Suprapubic skin (tissue), 4 donors: ENCODE data around the gene NDUFA13. TPM values are rescaled to one million over a fixed set of nuclear protein-coding genes. Genes with fewer than 3 reads are reported as not detected.

Experiments
- DNase-seq, 2 donors: peaks; one replicate each; pipeline ENCODE4 v3.0.0-alpha.2; 2019; ENCODE audit warnings: low spot score in 2 of 2
- H3K27ac ChIP-seq: fragments of 200-600 bp; sonication (generic); one replicate; pipeline ENCODE4 v1.5.1; 2019
- H3K27me3 ChIP-seq: fragments of 200-600 bp; sonication (generic); one replicate; pipeline ENCODE4 v1.5.1; 2019
- H3K36me3 ChIP-seq: fragments of 200-600 bp; sonication (generic); one replicate; pipeline ENCODE4 v1.5.1; 2019
- H3K4me1 ChIP-seq: fragments of 200-600 bp; sonication (generic); one replicate; pipeline ENCODE4 v1.5.1; 2019
- H3K4me3 ChIP-seq: fragments of 200-600 bp; sonication (generic); one replicate; pipeline ENCODE4 v1.5.1; 2019; ENCODE audit warnings: mild to moderate bottlenecking
- H3K9me3 ChIP-seq: fragments of 200-600 bp; sonication (generic); one replicate; pipeline ENCODE4 v1.5.1; 2019
- CTCF ChIP-seq, 2 donors: fragments of 200-600 bp in 1 of 2; fragments of 450-650 bp in 1 of 2; sonication (generic) in 1 of 2; IDR thresholded peaks; one replicate each; pipeline ENCODE4 v1.5.1; 2016 to 2019; ENCODE audit warnings: antibody characterized with exemption in 2 of 2, mild to moderate bottlenecking in 1 of 2, moderate library complexity in 1 of 2
- EP300 ChIP-seq: sonication (generic); formaldehyde crosslinking; IDR thresholded peaks from one replicate; pipeline ENCODE4 v1.6.1; 2017; ENCODE audit warnings: antibody characterized with exemption
- POLR2A ChIP-seq, 2 donors: fragments of 450-650 bp; IDR thresholded peaks; one replicate each; pipeline ENCODE4 v1.6.1; 2017; ENCODE audit warnings: antibody characterized with exemption in 2 of 2, mild to moderate bottlenecking in 2 of 2, moderate library complexity in 2 of 2
- POLR2AphosphoS5 ChIP-seq, 3 donors: sonication (generic); formaldehyde crosslinking; IDR thresholded peaks; one replicate each; pipeline ENCODE4 v1.6.1; 2017; ENCODE audit warnings: antibody characterized with exemption in 3 of 3
- WGBS: methylation state at CpG from one replicate; pipeline ENCODE4 v1.1.5; 2018; 5-methylcytosine and 5-hydroxymethylcytosine counted together
- total RNA-seq, 4 donors: library from RNA; depleted of rRNA; stranded (reverse); fragments of >200 nt; gene quantifications; one replicate each; pipeline ENCODE4 v1.1.0, GENCODE V29; 2016

Gene NDUFA13
- total RNA-seq, 4 donors from 2014 or later: 94.4 to 160 (median 109) TPM

- no peaks in the 10 kb centered on the region for H3K4me1 ChIP-seq
- H3K36me3 ChIP-seq: no peaks in the 10 kb centered on the region
- no peak overlapping the region for H3K4me3 ChIP-seq
- no peaks in the 10 kb centered on the region for H3K9me3 ChIP-seq
- H3K27me3 ChIP-seq: no peaks in the 10 kb centered on the region
- WGBS: 88% methylated on average over 16 of the region's 26 CpGs
- no peak for DNase-seq
- TF ChIP-seq CTCF (IDR thresholded peaks at IDR 0.05): no peak
- TF ChIP-seq POLR2A (IDR thresholded peaks at IDR 0.05): no peak
- TF ChIP-seq POLR2AphosphoS5 (IDR thresholded peaks at IDR 0.05): no peak
- no peak for TF ChIP-seq EP300
- no peak overlapping the region for H3K27ac ChIP-seq
Measured at GRCh38 chr19:19561946-19562664, 46.1 kb downstream of the NDUFA13 start.

GRCh38 chr19:19562665-19563347 is 46.8 kb downstream of the NDUFA13 start:
- 79% methylated on average over 9 of the region's 17 CpGs for WGBS
- TF ChIP-seq POLR2AphosphoS5 (IDR thresholded peaks at IDR 0.05): no peak
- no peak for TF ChIP-seq EP300
- no peak for TF ChIP-seq CTCF (IDR thresholded peaks at IDR 0.05)
- no peak for TF ChIP-seq POLR2A (IDR thresholded peaks at IDR 0.05)
- no peak for DNase-seq

GRCh38 chr19:19563348-19563848 is 47.4 kb downstream of the NDUFA13 start:
- 91% methylated on average over 9 of the region's 17 CpGs for WGBS

More at GRCh38 chr19:19562665-19563347, 46.8 kb downstream of the NDUFA13 start:
- Histone ChIP-seq H3K4me3 (no peak overlapping the region), H3K36me3 (no peaks in the 10 kb centered on the region), H3K9me3 (no peaks in the 10 kb centered on the region), H3K27ac (no peak overlapping the region), H3K27me3 (no peaks in the 10 kb centered on the region), H3K4me1 (no peaks in the 10 kb centered on the region)

GRCh38 chr19:19566306-19566705 is 50.3 kb downstream of the NDUFA13 start:
- no peak overlapping the region for H3K4me3 ChIP-seq
- H3K27me3 ChIP-seq: no peaks in the 10 kb centered on the region
- peaks cover 6% of the 10 kb centered on the region for H3K36me3 ChIP-seq
- no peaks in the 10 kb centered on the region for H3K4me1 ChIP-seq
- TF ChIP-seq POLR2AphosphoS5 (IDR thresholded peaks at IDR 0.05): no peak
- TF ChIP-seq POLR2A (IDR thresholded peaks at IDR 0.05): no peak
- no peak for TF ChIP-seq EP300
- no peak for TF ChIP-seq CTCF (IDR thresholded peaks at IDR 0.05)
- no peak for DNase-seq
- no peaks in the 10 kb centered on the region for H3K9me3 ChIP-seq
- H3K27ac ChIP-seq: no peak overlapping the region
- WGBS: 83% methylated on average over 7 of the region's 7 CpGs

More at GRCh38 chr19:19563348-19563848, 47.4 kb downstream of the NDUFA13 start:
- DNase-seq: no peak
- H3K4me3 ChIP-seq: no peak overlapping the region
- no peak overlapping the region for H3K27ac ChIP-seq
- no peaks in the 10 kb centered on the region for H3K36me3 ChIP-seq
- no peaks in the 10 kb centered on the region for H3K27me3 ChIP-seq
- H3K4me1 ChIP-seq: no peaks in the 10 kb centered on the region
- no peaks in the 10 kb centered on the region for H3K9me3 ChIP-seq
- TF ChIP-seq POLR2A (IDR thresholded peaks at IDR 0.05): no peak
- no peak for TF ChIP-seq EP300
- TF ChIP-seq POLR2AphosphoS5 (IDR thresholded peaks at IDR 0.05): no peak
- TF ChIP-seq CTCF (IDR thresholded peaks at IDR 0.05): no peak

GRCh38 chr19:19567391-19567790 is 51.4 kb downstream of the NDUFA13 start:
- H3K9me3 ChIP-seq: no peaks in the 10 kb centered on the region

More at GRCh38 chr19:19567391-19567790, 51.4 kb downstream of the NDUFA13 start:
- no peak for DNase-seq
- H3K27ac ChIP-seq: no peak overlapping the region
- no peaks in the 10 kb centered on the region for H3K4me1 ChIP-seq
- TF ChIP-seq CTCF (IDR thresholded peaks at IDR 0.05) (no peak), POLR2A (IDR thresholded peaks at IDR 0.05) (no peak), POLR2AphosphoS5 (IDR thresholded peaks at IDR 0.05) (no peak), EP300 (no peak)
- H3K4me3 ChIP-seq: no peak overlapping the region
- peaks cover 6% of the 10 kb centered on the region for H3K36me3 ChIP-seq
- WGBS: 83% methylated on average over 3 of the region's 3 CpGs
- H3K27me3 ChIP-seq: no peaks in the 10 kb centered on the region
